CD4-positive, alpha-beta T cell (primary cell): ENCODE measurements around the gene TIGD6. TPM values are rescaled to one million over a fixed set of nuclear protein-coding genes. Genes with fewer than 3 reads are reported as not detected.

Experiments
- ATAC-seq: fragments of 200-7000 bp; cut with Tn5 transposase; one replicate; pipeline ENCODE4 v1.10.0; 2022; ENCODE audit warnings: mild to moderate bottlenecking; ENCODE audit not compliant: poor library complexity
- CTCF ChIA-PET: fragments of 350-600 bp; sonication (Branson Sonifier 250); formaldehyde crosslinking; loops from one replicate; lab custom pipeline; 2021; ENCODE audit warnings: antibody characterized with exemption, inconsistent platforms; lab: Charles Lee
- POLR2A ChIA-PET: fragments of 350-600 bp; sonication (Branson Sonifier 250); formaldehyde crosslinking; loops from one replicate; lab custom pipeline; 2021; ENCODE audit warnings: antibody characterized with exemption, inconsistent platforms; lab: Charles Lee
- DNase-seq, 14 experiments: peaks; one replicate each; pipeline ENCODE4 v3.0.0-alpha.2; 2013 to 2020; ENCODE audit warnings: mixed read lengths in 2 of 14
- H3K27ac ChIP-seq, 2 donors: one replicate each; pipeline versions ENCODE4 v1.5.1 to v1.7.0; 2013; ENCODE audit warnings: low read length in 2 of 2, low read depth in 1 of 2, mild to moderate bottlenecking in 1 of 2
- H3K27me3 ChIP-seq, 2 experiments: 1 replicate in 1 of 2; 2 replicates in 1 of 2; pipeline versions ENCODE4 v1.6.1 to v1.7.0; 2013; ENCODE audit warnings: low read length in 2 of 2, control low read depth in 1 of 2, mild to moderate bottlenecking in 1 of 2, moderate library complexity in 1 of 2; ENCODE audit not compliant: insufficient read depth in 2 of 2, control insufficient read depth in 1 of 2
- H3K36me3 ChIP-seq: one replicate; pipeline ENCODE4 v1.6.1; 2013; ENCODE audit warnings: low read length, control low read depth; ENCODE audit not compliant: insufficient read depth
- H3K4me1 ChIP-seq: one replicate; pipeline ENCODE4 v1.6.1; 2013; ENCODE audit warnings: low read length, control low read depth; ENCODE audit not compliant: insufficient read depth
- H3K4me3 ChIP-seq: one replicate; pipeline ENCODE4 v1.5.1; 2013; ENCODE audit warnings: mild to moderate bottlenecking, low read length, moderate library complexity
- H3K9me3 ChIP-seq, 2 experiments: 1 replicate in 1 of 2; 2 replicates in 1 of 2; pipeline versions ENCODE4 v1.6.1 to v1.7.0; 2013; ENCODE audit warnings: low read length in 2 of 2, mild to moderate bottlenecking in 2 of 2, control low read depth in 1 of 2, moderate library complexity in 1 of 2; ENCODE audit not compliant: control insufficient read depth in 1 of 2, insufficient read depth in 1 of 2
- H3K27ac Mint-ChIP-seq: one replicate; pipeline ENCODE4 v1.8.0; 2020; ENCODE audit warnings: mixed read lengths
- H3K27me3 Mint-ChIP-seq: one replicate; pipeline ENCODE4 v1.8.0; 2021; ENCODE audit warnings: mixed read lengths
- H3K36me3 Mint-ChIP-seq: one replicate; pipeline ENCODE4 v1.8.0; 2021; ENCODE audit warnings: low read depth, mixed read lengths
- H3K4me1 Mint-ChIP-seq: one replicate; pipeline ENCODE4 v1.8.0; 2021; ENCODE audit warnings: low read depth, mixed read lengths
- H3K4me3 Mint-ChIP-seq: one replicate; pipeline ENCODE4 v1.8.0; 2020; ENCODE audit warnings: mild to moderate bottlenecking, mixed read lengths
- H3K9me3 Mint-ChIP-seq: one replicate; pipeline ENCODE4 v1.8.0; 2020; ENCODE audit warnings: mixed read lengths
- intact Hi-C, 2 experiments: fragments of 100-400 bp; cut with DNase I in 1 of 2; cut with micrococcal nuclease in 1 of 2; formaldehyde crosslinking; loops; one replicate each; pipeline versions ENCODE4 v1.15.1 to v1.9.0; 2023 to 2025; cut with DNase I, micrococcal nuclease
- total RNA-seq, 174 experiments: library from RNA in 2 of 174; stranded (reverse) in 2 of 174; gene quantifications; one replicate each; pipeline ENCODE4 v1.2.3 and lab custom pipeline; 2021 to 2026
- TF ChIP-seq, protein P1 (sequence below): fragments of 200-600 bp; IDR thresholded peaks from one replicate; pipeline ENCODE4 v1.8.0; 2022; ENCODE audit warnings: antibody characterized with exemption, mild to moderate bottlenecking

Gene TIGD6
- total RNA-seq, 2 experiments from 2014 or later, result 1.0 to 1.4 TPM

GRCh38 chr5:150015415-150015814 lies 15.0 kb upstream of the TIGD6 start:
- ChIA-PET POLR2A (no interaction called here), CTCF (no interaction called here)
- H3K27me3 ChIP-seq, result no peaks in the 10 kb centered on the region

GRCh38 chr5:150014456-150014855 lies 14.0 kb upstream of the TIGD6 start:
- Histone ChIP-seq H3K36me3 (peaks cover 94% of the 10 kb centered on the region), H3K4me1 (no peaks in the 10 kb centered on the region), H3K27me3 (no peaks in the 10 kb centered on the region), H3K27ac (no peak overlapping the region), H3K4me3 (no peak overlapping the region), H3K9me3 (no peaks in the 10 kb centered on the region)
- ATAC-seq, result no peak
- H3K9me3 Mint-ChIP-seq, result no peaks in the 10 kb centered on the region
- intact Hi-C loops, result no loop called here
- H3K27ac Mint-ChIP-seq, result no peak overlapping the region
- ChIA-PET CTCF (no interaction called here), POLR2A (no interaction called here)
- H3K4me1 Mint-ChIP-seq, result no peaks in the 10 kb centered on the region
- no peak overlapping the region for H3K4me3 Mint-ChIP-seq
- H3K36me3 Mint-ChIP-seq, result peaks cover 100% of the 10 kb centered on the region
- no peak for DNase-seq
- no peaks in the 10 kb centered on the region for H3K27me3 Mint-ChIP-seq
- TF ChIP-seq, protein P1, sequence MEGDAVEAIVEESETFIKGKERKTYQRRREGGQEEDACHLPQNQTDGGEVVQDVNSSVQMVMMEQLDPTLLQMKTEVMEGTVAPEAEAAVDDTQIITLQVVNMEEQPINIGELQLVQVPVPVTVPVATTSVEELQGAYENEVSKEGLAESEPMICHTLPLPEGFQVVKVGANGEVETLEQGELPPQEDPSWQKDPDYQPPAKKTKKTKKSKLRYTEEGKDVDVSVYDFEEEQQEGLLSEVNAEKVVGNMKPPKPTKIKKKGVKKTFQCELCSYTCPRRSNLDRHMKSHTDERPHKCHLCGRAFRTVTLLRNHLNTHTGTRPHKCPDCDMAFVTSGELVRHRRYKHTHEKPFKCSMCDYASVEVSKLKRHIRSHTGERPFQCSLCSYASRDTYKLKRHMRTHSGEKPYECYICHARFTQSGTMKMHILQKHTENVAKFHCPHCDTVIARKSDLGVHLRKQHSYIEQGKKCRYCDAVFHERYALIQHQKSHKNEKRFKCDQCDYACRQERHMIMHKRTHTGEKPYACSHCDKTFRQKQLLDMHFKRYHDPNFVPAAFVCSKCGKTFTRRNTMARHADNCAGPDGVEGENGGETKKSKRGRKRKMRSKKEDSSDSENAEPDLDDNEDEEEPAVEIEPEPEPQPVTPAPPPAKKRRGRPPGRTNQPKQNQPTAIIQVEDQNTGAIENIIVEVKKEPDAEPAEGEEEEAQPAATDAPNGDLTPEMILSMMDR, result no peak

More at GRCh38 chr5:150015415-150015814, 15.0 kb upstream of the TIGD6 start:
- peaks cover 94% of the 10 kb centered on the region for H3K36me3 ChIP-seq
- peaks cover 100% of the 10 kb centered on the region for H3K36me3 Mint-ChIP-seq
- H3K4me1 Mint-ChIP-seq, result no peaks in the 10 kb centered on the region
- ATAC-seq (no peak), DNase-seq (no peak)
- H3K27ac ChIP-seq, result no peak overlapping the region
- no peaks in the 10 kb centered on the region for H3K27me3 Mint-ChIP-seq
- no peak overlapping the region for H3K4me3 ChIP-seq
- no peak overlapping the region for H3K27ac Mint-ChIP-seq
- no peaks in the 10 kb centered on the region for H3K9me3 Mint-ChIP-seq
- no peak overlapping the region for H3K4me3 Mint-ChIP-seq
- H3K9me3 ChIP-seq, result no peaks in the 10 kb centered on the region
- H3K4me1 ChIP-seq, result no peaks in the 10 kb centered on the region
- intact Hi-C loops, result no loop called here
- TF ChIP-seq, protein P1, result no peak

GRCh38 chr5:150013931-150014330 lies 13.5 kb upstream of the TIGD6 start:
- H3K27me3 ChIP-seq, result no peaks in the 10 kb centered on the region
- no peak overlapping the region for H3K4me3 Mint-ChIP-seq
- no peaks in the 10 kb centered on the region for H3K4me1 ChIP-seq
- no peaks in the 10 kb centered on the region for H3K9me3 ChIP-seq
- H3K9me3 Mint-ChIP-seq, result no peaks in the 10 kb centered on the region
- ATAC-seq (no peak), DNase-seq (no peak)
- H3K36me3 ChIP-seq, result peaks cover 92% of the 10 kb centered on the region
- no peak overlapping the region for H3K4me3 ChIP-seq
- TF ChIP-seq, protein P1, result no peak
- H3K4me1 Mint-ChIP-seq, result peaks cover under 1% of the 10 kb centered on the region
- H3K27ac Mint-ChIP-seq, result no peak overlapping the region
- H3K27ac ChIP-seq, result no peak overlapping the region
- ChIA-PET POLR2A (no interaction called here), CTCF (no interaction called here)
- H3K36me3 Mint-ChIP-seq, result peaks cover 100% of the 10 kb centered on the region
- H3K27me3 Mint-ChIP-seq, result no peaks in the 10 kb centered on the region
- intact Hi-C loops, result no loop called here
